ENCODE results near the gene EPB41L3. TPM values are rescaled to one million over a fixed set of nuclear protein-coding genes. Genes with fewer than 3 reads are reported as not detected.
"Not testable (repeated sequence)": the region's sequence is repeated elsewhere in the genome, so short reads cannot be mapped to it uniquely, and the experiment has no call there.

The EPB41L3 gene
- polyA plus RNA-seq, 3 donors from 2014 or later, result 0.61 to 0.63 TPM; not detected in 1

- H3K4me1 Mint-ChIP-seq, result no peaks in the 10 kb centered on the region
- peaks cover 0 to 2% (median 0%) of the 10 kb centered on the region in 6 donors for H3K9me3 Mint-ChIP-seq
- no peak overlapping the region for H3K4me3 Mint-ChIP-seq
- DNase-seq, result no peak
- H3K27ac Mint-ChIP-seq, result no peak overlapping the region
- H3K27me3 Mint-ChIP-seq (ENCODE audit: low read depth in 3 of 3), result peaks cover 1 to 3% (median 2%) of the 10 kb centered on the region in 3 donors
- no peaks in the 10 kb centered on the region for H3K36me3 Mint-ChIP-seq
Observed at GRCh38 chr18:5503740-5504139, 40.1 kb downstream of the EPB41L3 start.

- Mint-ChIP-seq H3K4me1 (no peaks in the 10 kb centered on the region), H3K36me3 (no peaks in the 10 kb centered on the region), H3K4me3 (no peak overlapping the region), H3K9me3 (peaks cover 0 to 2% (median 0%) of the 10 kb centered on the region in 6 donors), H3K27me3 (ENCODE audit: low read depth in 3 of 3) (peaks cover 0 to 3% (median 2%) of the 10 kb centered on the region in 3 donors), H3K27ac (no peak overlapping the region)
- no peak for DNase-seq
Observed at GRCh38 chr18:5500158-5500939, 43.4 kb downstream of the EPB41L3 start.

GRCh38 chr18:5498452-5498851 is 45.3 kb downstream of the EPB41L3 start:
- H3K36me3 Mint-ChIP-seq, result no peaks in the 10 kb centered on the region
- no peaks in the 10 kb centered on the region for H3K4me1 Mint-ChIP-seq
- H3K27ac Mint-ChIP-seq, result no peak overlapping the region
- H3K9me3 Mint-ChIP-seq, result peaks cover 0 to 2% (median 0%) of the 10 kb centered on the region in 6 donors
- no peak for DNase-seq
- H3K4me3 Mint-ChIP-seq, result no peak overlapping the region
- H3K27me3 Mint-ChIP-seq (ENCODE audit: low read depth in 3 of 3), result peaks cover 0 to 4% (median 0%) of the 10 kb centered on the region in 3 donors

GRCh38 chr18:5496305-5496704 is 47.5 kb downstream of the EPB41L3 start:
- Mint-ChIP-seq H3K4me1 (no peaks in the 10 kb centered on the region), H3K27ac (no peak overlapping the region), H3K27me3 (ENCODE audit: low read depth in 3 of 3) (peaks cover 0 to 4% (median 0%) of the 10 kb centered on the region in 3 donors), H3K9me3 (no peaks in the 10 kb centered on the region), H3K36me3 (no peaks in the 10 kb centered on the region), H3K4me3 (no peak overlapping the region)
- DNase-seq, result no peak

- no peaks in the 10 kb centered on the region for H3K4me1 Mint-ChIP-seq
- peaks cover 0 to 2% (median 0%) of the 10 kb centered on the region in 3 donors for H3K27me3 Mint-ChIP-seq (ENCODE audit: low read depth in 3 of 3)
- H3K36me3 Mint-ChIP-seq, result no peaks in the 10 kb centered on the region
- H3K27ac Mint-ChIP-seq, result no peak overlapping the region
- peaks cover 0 to 2% (median 0%) of the 10 kb centered on the region in 6 donors for H3K9me3 Mint-ChIP-seq
- DNase-seq, result no peak
- H3K4me3 Mint-ChIP-seq, result no peak overlapping the region
Observed at GRCh38 chr18:5490753-5491480, 52.9 kb downstream of the EPB41L3 start.

- Mint-ChIP-seq H3K4me3 (no peak overlapping the region), H3K27me3 (ENCODE audit: low read depth in 3 of 3) (peaks cover 0 to 3% (median 0%) of the 10 kb centered on the region in 3 donors), H3K36me3 (no peaks in the 10 kb centered on the region), H3K27ac (no peak overlapping the region), H3K9me3 (peaks cover 0 to 2% (median 0%) of the 10 kb centered on the region in 6 donors), H3K4me1 (no peaks in the 10 kb centered on the region)
- DNase-seq, result no peak
Observed at GRCh38 chr18:5488844-5489243, 55.0 kb downstream of the EPB41L3 start.

- not testable (repeated sequence) for H3K9me3 Mint-ChIP-seq; H3K4me3 Mint-ChIP-seq; H3K4me1 Mint-ChIP-seq; H3K36me3 Mint-ChIP-seq; DNase-seq; H3K27me3 Mint-ChIP-seq (ENCODE audit: low read depth in 3 of 3); H3K27ac Mint-ChIP-seq
Observed at GRCh38 chr18:5488044-5488443, 55.8 kb downstream of the EPB41L3 start.

GRCh38 chr18:5484526-5484925 is 59.3 kb downstream of the EPB41L3 start:
- H3K9me3 Mint-ChIP-seq, result peaks cover 0 to 13% (median 4%) of the 10 kb centered on the region in 6 donors
- no peaks in the 10 kb centered on the region for H3K4me1 Mint-ChIP-seq
- no peak overlapping the region for H3K27ac Mint-ChIP-seq
- no peak overlapping the region for H3K4me3 Mint-ChIP-seq
- peaks cover 0 to 3% (median 2%) of the 10 kb centered on the region in 3 donors for H3K27me3 Mint-ChIP-seq (ENCODE audit: low read depth in 3 of 3)
- H3K36me3 Mint-ChIP-seq, result no peaks in the 10 kb centered on the region
- DNase-seq, result no peak

- Mint-ChIP-seq H3K27me3 (ENCODE audit: low read depth in 3 of 3) (peaks cover 0 to 3% (median 2%) of the 10 kb centered on the region in 3 donors), H3K36me3 (no peaks in the 10 kb centered on the region), H3K4me3 (no peak overlapping the region), H3K9me3 (peaks cover 0 to 13% (median 3%) of the 10 kb centered on the region in 6 donors), H3K27ac (no peak overlapping the region), H3K4me1 (no peaks in the 10 kb centered on the region)
- no peak for DNase-seq
Observed at GRCh38 chr18:5481621-5482020, 62.2 kb downstream of the EPB41L3 start.

- no peaks in the 10 kb centered on the region for H3K36me3 Mint-ChIP-seq
- no peak for DNase-seq
- H3K27ac Mint-ChIP-seq, result no peak overlapping the region
- H3K9me3 Mint-ChIP-seq, result peaks cover 0 to 13% (median under 1%) of the 10 kb centered on the region in 6 donors
- H3K27me3 Mint-ChIP-seq (ENCODE audit: low read depth in 3 of 3), result peaks cover 0 to 2% (median 2%) of the 10 kb centered on the region in 3 donors
- H3K4me1 Mint-ChIP-seq, result no peaks in the 10 kb centered on the region
- H3K4me3 Mint-ChIP-seq, result no peak overlapping the region
Observed at GRCh38 chr18:5478261-5478660, 65.5 kb downstream of the EPB41L3 start.

GRCh38 chr18:5476961-5477800 is 66.6 kb downstream of the EPB41L3 start:
- Mint-ChIP-seq H3K9me3 (peaks cover 0 to 4% (median 0%) of the 10 kb centered on the region in 6 donors), H3K4me1 (no peaks in the 10 kb centered on the region), H3K27ac (no peak overlapping the region), H3K27me3 (ENCODE audit: low read depth in 3 of 3) (peaks cover 0 to 3% (median 2%) of the 10 kb centered on the region in 3 donors), H3K36me3 (no peaks in the 10 kb centered on the region), H3K4me3 (no peak overlapping the region)
- DNase-seq, result no peak

GRCh38 chr18:5475267-5475666 is 68.5 kb downstream of the EPB41L3 start:
- no peaks in the 10 kb centered on the region for H3K4me1 Mint-ChIP-seq
- H3K9me3 Mint-ChIP-seq, result no peaks in the 10 kb centered on the region
- DNase-seq, result no peak
- H3K36me3 Mint-ChIP-seq, result no peaks in the 10 kb centered on the region
- peaks cover 0 to 3% (median 2%) of the 10 kb centered on the region in 3 donors for H3K27me3 Mint-ChIP-seq (ENCODE audit: low read depth in 3 of 3)
- no peak overlapping the region for H3K4me3 Mint-ChIP-seq
- no peak overlapping the region for H3K27ac Mint-ChIP-seq

GRCh38 chr18:5469340-5469739 is 74.5 kb downstream of the EPB41L3 start:
- H3K36me3 Mint-ChIP-seq, result no peaks in the 10 kb centered on the region
- H3K27me3 Mint-ChIP-seq (ENCODE audit: low read depth in 3 of 3), result peaks cover 0 to 3% (median 0%) of the 10 kb centered on the region in 3 donors
- H3K9me3 Mint-ChIP-seq, result peaks cover 0 to 4% (median 0%) of the 10 kb centered on the region in 6 donors
- no peaks in the 10 kb centered on the region for H3K4me1 Mint-ChIP-seq
- no peak overlapping the region for H3K4me3 Mint-ChIP-seq
- no peak overlapping the region for H3K27ac Mint-ChIP-seq
- no peak for DNase-seq
